Activated CD4-positive, alpha-beta T cell treated with anti-CD3 and anti-CD28 coated beads, Interleukin-2, amount 10 ng/mL, durations not matched to agents 24 days and 14 days (primary cell): ENCODE data around the gene ITIH1. TPM values are rescaled to one million over a fixed set of nuclear protein-coding genes. Genes with fewer than 3 reads are reported as not detected.

Source experiments
- DNase-seq: peaks from one replicate; pipeline ENCODE4 v3.0.0; 2022
- H3K27ac Mint-ChIP-seq: one replicate; pipeline ENCODE4 v1.8.0; 2022; ENCODE audit warnings: mild to moderate bottlenecking, mixed read lengths
- H3K27me3 Mint-ChIP-seq: one replicate; pipeline ENCODE4 v1.8.0; 2022; ENCODE audit warnings: mixed read lengths
- H3K36me3 Mint-ChIP-seq: one replicate; pipeline ENCODE4 v1.8.0; 2022; ENCODE audit warnings: low read depth, mild to moderate bottlenecking, mixed read lengths
- H3K4me1 Mint-ChIP-seq: one replicate; pipeline ENCODE4 v1.8.0; 2021; ENCODE audit warnings: mixed read lengths
- H3K4me3 Mint-ChIP-seq: one replicate; pipeline ENCODE4 v1.8.0; 2022; ENCODE audit warnings: mild to moderate bottlenecking, moderate library complexity, mixed read lengths
- H3K9me3 Mint-ChIP-seq: one replicate; pipeline ENCODE4 v1.8.0; 2021; ENCODE audit warnings: mixed read lengths
- intact Hi-C: fragments of 100-400 bp; cut with micrococcal nuclease; formaldehyde crosslinking; loops from one replicate; pipeline ENCODE4 v1.15.1; 2023
- total RNA-seq: library from RNA; stranded (reverse); gene quantifications from 2 replicates; pipeline ENCODE4 v1.2.3, GENCODE V29; 2022

The ITIH1 gene
- total RNA-seq, 1 donor from 2014 or later = not detected

- peaks cover 19% of the 10 kb centered on the region for H3K27me3 Mint-ChIP-seq
- intact Hi-C loops = no loop called here
- H3K36me3 Mint-ChIP-seq = no peaks in the 10 kb centered on the region
- H3K27ac Mint-ChIP-seq = no peak overlapping the region
- H3K4me1 Mint-ChIP-seq = peaks cover 6% of the 10 kb centered on the region
- no peaks in the 10 kb centered on the region for H3K9me3 Mint-ChIP-seq
- H3K4me3 Mint-ChIP-seq = no peak overlapping the region
- DNase-seq = no peak
Observed at GRCh38 chr3:52779011-52779836, 1.8 kb downstream of the ITIH1 start.

DNA sequence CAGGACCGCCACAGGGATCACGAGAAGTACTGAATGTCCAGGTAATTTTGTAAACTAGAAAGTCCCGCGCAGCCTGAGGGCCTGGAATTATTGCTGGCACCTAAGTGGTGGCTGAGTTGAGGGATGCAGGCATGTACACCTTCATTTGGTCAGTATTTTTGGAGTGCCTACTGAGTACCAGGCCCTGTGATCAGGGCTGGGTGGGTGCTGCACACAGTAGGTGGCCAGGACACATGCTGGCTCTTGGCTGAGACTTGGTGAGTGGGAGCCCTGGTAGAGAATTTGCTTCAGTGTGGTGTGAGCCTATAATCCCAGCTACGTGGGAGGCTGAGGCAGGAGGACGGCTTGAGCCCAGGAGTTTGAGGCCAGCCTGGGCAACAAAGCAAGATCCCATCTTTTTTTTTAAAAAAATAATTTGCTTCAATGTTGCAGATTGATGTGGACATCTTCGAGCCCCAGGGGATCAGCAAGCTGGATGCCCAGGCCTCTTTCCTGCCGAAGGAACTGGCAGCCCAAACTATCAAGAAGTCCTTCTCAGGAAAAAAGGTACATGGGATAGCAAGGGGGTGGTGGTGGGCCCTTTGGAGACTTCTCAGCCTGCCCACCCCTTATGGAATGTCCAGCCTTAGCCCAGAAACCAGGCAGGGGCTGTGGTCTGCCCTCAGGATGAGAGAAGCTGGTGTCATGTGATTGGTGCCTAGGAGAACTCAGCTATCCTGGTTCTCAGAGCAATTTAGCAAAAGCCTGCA is 2.6 kb downstream of the ITIH1 start:
- no peak for DNase-seq
- no peaks in the 10 kb centered on the region for H3K36me3 Mint-ChIP-seq
- no peak overlapping the region for H3K27ac Mint-ChIP-seq
- peaks cover 6% of the 10 kb centered on the region for H3K4me1 Mint-ChIP-seq
- H3K4me3 Mint-ChIP-seq = no peak overlapping the region
- H3K27me3 Mint-ChIP-seq = peaks cover 19% of the 10 kb centered on the region
- H3K9me3 Mint-ChIP-seq = no peaks in the 10 kb centered on the region
- intact Hi-C loops = no loop called here

DNA sequence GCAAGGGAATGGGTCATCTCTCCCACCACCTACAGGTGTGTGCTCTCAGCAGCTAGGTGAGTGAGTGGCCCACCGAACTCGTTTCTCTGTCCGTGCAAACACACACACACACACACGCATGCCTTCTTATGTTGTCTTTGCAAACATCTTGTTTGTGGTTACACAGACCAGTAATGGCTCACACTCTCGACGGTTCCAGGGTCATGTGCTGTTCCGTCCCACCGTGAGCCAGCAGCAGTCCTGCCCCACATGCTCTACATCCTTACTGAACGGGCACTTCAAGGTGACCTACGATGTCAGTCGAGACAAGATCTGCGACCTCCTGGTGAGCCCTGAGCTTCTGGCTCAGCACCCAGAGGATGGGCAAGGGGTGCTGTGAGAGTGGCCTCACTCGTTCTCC is 4.3 kb downstream of the ITIH1 start:
- Mint-ChIP-seq H3K27me3 (peaks cover 19% of the 10 kb centered on the region), H3K36me3 (no peaks in the 10 kb centered on the region), H3K9me3 (no peaks in the 10 kb centered on the region), H3K4me3 (no peak overlapping the region), H3K4me1 (peaks cover 6% of the 10 kb centered on the region), H3K27ac (no peak overlapping the region)
- DNase-seq = no peak
- intact Hi-C loops = no loop called here

- no peak overlapping the region for H3K4me3 Mint-ChIP-seq
- H3K9me3 Mint-ChIP-seq = no peaks in the 10 kb centered on the region
- H3K4me1 Mint-ChIP-seq = peaks cover 6% of the 10 kb centered on the region
- H3K27me3 Mint-ChIP-seq = peaks cover 19% of the 10 kb centered on the region
- intact Hi-C loops = no loop called here
- no peak for DNase-seq
- no peak overlapping the region for H3K27ac Mint-ChIP-seq
- no peaks in the 10 kb centered on the region for H3K36me3 Mint-ChIP-seq
Observed at GRCh38 chr3:52782412-52783210, 5.2 kb downstream of the ITIH1 start.

DNA sequence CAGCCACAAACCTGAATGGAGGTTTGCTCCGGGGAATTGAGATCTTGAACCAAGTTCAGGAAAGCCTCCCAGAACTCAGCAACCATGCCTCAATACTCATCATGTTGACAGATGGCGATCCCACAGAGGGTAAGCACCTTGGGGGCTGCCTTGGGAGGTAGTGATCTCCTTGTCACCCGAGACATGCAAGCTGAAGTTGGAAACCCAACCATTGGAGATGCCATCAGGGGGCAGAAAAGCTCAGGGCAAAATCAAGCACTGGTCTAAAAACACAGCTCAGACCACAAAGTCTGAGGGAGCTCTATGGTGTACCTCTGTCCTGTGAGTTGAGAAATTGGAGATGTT is 5.8 kb downstream of the ITIH1 start:
- Mint-ChIP-seq H3K9me3 (no peaks in the 10 kb centered on the region), H3K27ac (no peak overlapping the region)
- intact Hi-C loops = no loop called here

GRCh38 chr3:52784021-52784621 is 6.7 kb downstream of the ITIH1 start:
- H3K27me3 Mint-ChIP-seq = peaks cover 19% of the 10 kb centered on the region
- no peaks in the 10 kb centered on the region for H3K9me3 Mint-ChIP-seq
- intact Hi-C loops = no loop called here
- no peak overlapping the region for H3K27ac Mint-ChIP-seq
- H3K4me3 Mint-ChIP-seq = no peak overlapping the region
- no peak for DNase-seq
- no peaks in the 10 kb centered on the region for H3K36me3 Mint-ChIP-seq
- H3K4me1 Mint-ChIP-seq = peaks cover 3% of the 10 kb centered on the region

More for the DNA sequence above, 5.8 kb downstream of the ITIH1 start:
- no peaks in the 10 kb centered on the region for H3K36me3 Mint-ChIP-seq
- H3K4me1 Mint-ChIP-seq = peaks cover 4% of the 10 kb centered on the region
- no peak for DNase-seq
- H3K27me3 Mint-ChIP-seq = peaks cover 19% of the 10 kb centered on the region
- H3K4me3 Mint-ChIP-seq = no peak overlapping the region

DNA sequence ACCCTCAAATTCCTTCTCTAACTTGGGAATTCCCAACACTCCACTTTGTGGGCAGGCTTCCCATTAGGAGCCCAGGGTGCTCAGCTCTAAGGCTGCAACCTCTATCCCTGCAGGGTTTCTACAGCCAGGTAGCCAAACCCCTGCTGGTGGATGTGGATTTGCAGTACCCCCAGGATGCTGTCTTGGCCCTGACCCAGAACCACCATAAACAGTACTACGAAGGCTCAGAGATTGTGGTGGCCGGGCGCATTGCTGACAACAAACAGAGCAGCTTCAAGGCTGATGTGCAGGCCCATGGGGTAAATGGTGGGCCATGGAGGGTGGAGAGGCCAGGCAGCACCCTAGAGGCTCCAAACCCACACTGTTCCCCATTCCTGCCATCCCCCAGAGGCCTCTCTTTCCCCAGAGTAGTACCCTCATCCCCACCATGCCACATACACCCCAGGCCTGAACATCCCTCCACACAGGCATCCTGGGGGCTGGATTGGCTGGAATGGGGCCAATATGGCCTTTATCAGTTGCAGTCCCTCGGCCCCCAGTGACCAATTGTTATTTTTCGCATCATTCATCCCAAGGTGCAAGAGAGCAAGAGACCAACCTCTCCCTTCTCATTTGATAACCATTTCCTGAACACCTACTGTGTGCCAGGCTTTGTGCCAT is 7.7 kb downstream of the ITIH1 start:
- no peak overlapping the region for H3K4me3 Mint-ChIP-seq
- intact Hi-C loops = no loop called here
- H3K4me1 Mint-ChIP-seq = peaks cover 3% of the 10 kb centered on the region
- H3K27ac Mint-ChIP-seq = no peak overlapping the region
- no peaks in the 10 kb centered on the region for H3K36me3 Mint-ChIP-seq
- no peak for DNase-seq
- no peaks in the 10 kb centered on the region for H3K9me3 Mint-ChIP-seq
- peaks cover 17% of the 10 kb centered on the region for H3K27me3 Mint-ChIP-seq

GRCh38 chr3:52786330-52787215 is 9.2 kb downstream of the ITIH1 start:
- H3K4me3 Mint-ChIP-seq = no peak overlapping the region
- no peak overlapping the region for H3K27ac Mint-ChIP-seq
- peaks cover 12% of the 10 kb centered on the region for H3K27me3 Mint-ChIP-seq
- H3K36me3 Mint-ChIP-seq = no peaks in the 10 kb centered on the region
- DNase-seq = no peak
- H3K4me1 Mint-ChIP-seq = peaks cover 3% of the 10 kb centered on the region
- intact Hi-C loops = no loop called here
- no peaks in the 10 kb centered on the region for H3K9me3 Mint-ChIP-seq

GRCh38 chr3:52787246-52787645 is 9.8 kb downstream of the ITIH1 start:
- Mint-ChIP-seq H3K9me3 (no peaks in the 10 kb centered on the region), H3K4me1 (no peaks in the 10 kb centered on the region), H3K4me3 (no peak overlapping the region), H3K27ac (no peak overlapping the region), H3K36me3 (no peaks in the 10 kb centered on the region), H3K27me3 (peaks cover 7% of the 10 kb centered on the region)
- DNase-seq = no peak
- intact Hi-C loops = no loop called here

GRCh38 chr3:52787672-52788625 is 10.6 kb downstream of the ITIH1 start:
- Mint-ChIP-seq H3K27ac (no peak overlapping the region), H3K9me3 (no peaks in the 10 kb centered on the region), H3K36me3 (no peaks in the 10 kb centered on the region), H3K27me3 (peaks cover 4% of the 10 kb centered on the region), H3K4me3 (no peak overlapping the region), H3K4me1 (no peaks in the 10 kb centered on the region)
- intact Hi-C loops = no loop called here
- DNase-seq = no peak

DNA sequence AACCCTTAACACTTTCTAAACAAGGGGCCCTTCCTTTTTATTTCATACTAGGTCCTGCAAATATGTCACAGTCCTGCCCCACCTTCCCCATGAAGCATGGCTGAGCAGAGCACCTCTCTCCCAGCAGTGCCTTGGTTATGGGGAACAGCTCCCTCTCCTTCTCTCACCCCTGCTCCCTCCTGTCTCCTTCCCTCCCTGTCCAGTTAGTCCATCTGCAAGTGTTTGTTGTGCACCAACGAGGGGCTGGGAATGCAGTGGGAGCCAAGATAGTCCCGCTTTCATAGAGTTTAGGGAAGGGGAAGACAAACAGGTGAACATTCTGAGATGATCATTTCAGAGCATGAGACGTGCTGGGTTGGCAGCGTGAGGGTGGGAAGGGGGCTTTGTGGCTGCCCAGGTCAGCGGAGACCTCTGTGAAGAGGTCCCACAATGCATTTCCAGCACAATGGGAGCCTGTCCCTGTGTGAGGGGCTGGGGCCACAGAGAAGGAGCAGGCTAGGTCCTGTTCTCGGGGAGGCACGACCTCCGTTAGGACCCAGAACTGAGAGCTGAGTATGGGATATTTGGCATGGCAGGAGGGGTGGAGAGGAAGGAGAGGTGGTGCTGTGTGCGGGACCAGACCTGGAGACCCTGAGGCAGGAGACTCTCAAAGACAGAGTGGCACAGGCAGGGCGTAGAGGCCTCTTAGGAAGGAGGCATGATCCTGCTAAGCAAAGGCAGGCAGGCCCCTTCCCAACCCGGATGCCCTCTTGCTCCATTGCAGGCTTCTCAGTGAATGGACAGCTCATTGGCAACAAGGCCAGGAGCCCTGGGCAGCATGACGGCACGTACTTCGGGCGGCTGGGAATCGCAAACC is 11.7 kb downstream of the ITIH1 start:
- Mint-ChIP-seq H3K4me1 (no peaks in the 10 kb centered on the region), H3K9me3 (no peaks in the 10 kb centered on the region), H3K27me3 (no peaks in the 10 kb centered on the region), H3K27ac (no peak overlapping the region), H3K36me3 (no peaks in the 10 kb centered on the region), H3K4me3 (no peak overlapping the region)
- no peak for DNase-seq
- intact Hi-C loops = no loop called here
